K562 (cell line): Measurements from ENCODE around the gene TMCC2. TPM values are rescaled to one million over a fixed set of nuclear protein-coding genes. Genes with fewer than 3 reads are reported as not detected.

Experiments
- ATAC-seq: fragments of 200-7000 bp; cut with Tn5 transposase; 3 replicates; pipeline ENCODE4 v1.9.1; 2020; ENCODE audit warnings: moderate library complexity
- BruUV-seq: library from RNA; stranded (reverse); fragments of 400-500 nt; replicated peaks from 2 replicates; lab custom pipeline; 2021; lab: Mats Ljungman, UMichigan
- CTCF ChIA-PET: fragments of 300-600 bp; formaldehyde crosslinking; extraction: SDS; loops from one replicate; lab custom pipeline; 2021; ENCODE audit warnings: low intra/inter-chr PET ratio; lab: Yijun Ruan, JAX
- POLR2A ChIA-PET: fragments of 300-600, 350-650 bp; sonication (Branson Sonifier 250); formaldehyde crosslinking; extraction: SDS; loops from one replicate; lab custom pipeline; 2021; ENCODE audit warnings: antibody characterized with exemption, inconsistent platforms; lab: Yijun Ruan, JAX
- DNase-seq, 4 experiments: peaks; one replicate each; pipeline versions ENCODE4 v3.0.0 to v3.0.0-alpha.2; 2011 to 2018; ENCODE audit warnings: low spot score in 3 of 4, mixed read lengths in 3 of 4; ENCODE audit errors: extremely low read depth in 1 of 4
- FAIRE-seq: peaks from 2 replicates; lab custom pipeline; 2011; peaks lifted over from hg19 to GRCh38; lab: Jason Lieb, UNC
- H2AFZ ChIP-seq: 2 replicates; pipeline ENCODE4 v1.6.0; 2011; ENCODE audit warnings: low read depth, low read length, control low read depth, inconsistent platforms
- H3K27ac ChIP-seq: fragments of 200-600 bp; 3 replicates; pipeline ENCODE4 v1.8.0; 2011; ENCODE audit warnings: low read depth, mild to moderate bottlenecking, control low read depth, inconsistent platforms, low read length, moderate library complexity, mixed read lengths; ENCODE audit errors: extremely low read depth
- H3K27me3 ChIP-seq, 2 experiments: fragments of 300-600 bp in 1 of 2; 2 replicates in 1 of 2; 3 replicates in 1 of 2; pipeline versions ENCODE4 v1.6.0 to v1.8.0; 2011; ENCODE audit warnings: inconsistent platforms in 2 of 2, low read length in 2 of 2, mild to moderate bottlenecking in 1 of 2, mixed read lengths in 1 of 2, moderate library complexity in 1 of 2; ENCODE audit not compliant: control insufficient read depth in 2 of 2, insufficient read depth in 2 of 2
- H3K36me3 ChIP-seq: fragments of 300-600 bp; 3 replicates; pipeline ENCODE4 v1.8.0; 2011; ENCODE audit warnings: mild to moderate bottlenecking, low read length, inconsistent platforms; ENCODE audit not compliant: control insufficient read depth, insufficient read depth
- H3K4me1 ChIP-seq, 2 experiments: fragments of 200-600 bp in 1 of 2; replicated peaks in 1 of 2; 2 replicates in 1 of 2; 3 replicates in 1 of 2; pipeline versions ENCODE4 v1.5.1 to v1.8.0; 2011; ENCODE audit warnings: inconsistent platforms in 2 of 2, low read length in 2 of 2, mild to moderate bottlenecking in 1 of 2, mixed read lengths in 1 of 2, moderate library complexity in 1 of 2; ENCODE audit not compliant: control insufficient read depth in 2 of 2, insufficient read depth in 2 of 2
- H3K4me2 ChIP-seq: 2 replicates; pipeline ENCODE4 v1.6.1; 2011; ENCODE audit warnings: low read length, control low read depth, inconsistent platforms, mixed read lengths; ENCODE audit not compliant: insufficient read depth
- H3K4me3 ChIP-seq: fragments of 200-600 bp; sonication (generic), shearing (Covaris generic); 2 replicates; pipeline ENCODE4 v1.5.1; 2016; ENCODE audit warnings: control low read depth, inconsistent platforms
- H3K79me2 ChIP-seq: fragments of 200-600 bp; 3 replicates; pipeline ENCODE4 v1.8.0; 2011; ENCODE audit warnings: low read length, inconsistent platforms; ENCODE audit not compliant: control insufficient read depth, insufficient read depth
- H3K9ac ChIP-seq, 2 experiments: 2 replicates each; pipeline versions ENCODE4 v1.6.0 to v1.6.1; 2011; ENCODE audit warnings: low read depth in 2 of 2, low read length in 2 of 2, control low read depth in 1 of 2, inconsistent platforms in 1 of 2, mild to moderate bottlenecking in 1 of 2, mixed read lengths in 1 of 2; ENCODE audit not compliant: insufficient read depth in 1 of 2
- H3K9me1 ChIP-seq: one replicate; pipeline ENCODE4 v1.6.0; 2011; ENCODE audit warnings: inconsistent platforms, mild to moderate bottlenecking, low read length, moderate library complexity; ENCODE audit not compliant: control insufficient read depth, insufficient read depth
- H3K9me3 ChIP-seq: replicated peaks from 2 replicates; pipeline ENCODE4 v1.5.1; 2011; ENCODE audit warnings: low read depth, low read length, inconsistent platforms; ENCODE audit not compliant: control insufficient read depth, insufficient read depth
- H4K20me1 ChIP-seq: replicated peaks from 2 replicates; pipeline ENCODE4 v1.6.1; 2011; ENCODE audit warnings: low read length, inconsistent platforms, mixed read lengths; ENCODE audit not compliant: control insufficient read depth, insufficient read depth
- CCNT2 ChIP-seq: IDR thresholded peaks from 2 replicates; pipeline ENCODE4 v1.6.1; 2011; ENCODE audit warnings: borderline replicate concordance, low read depth, mild to moderate bottlenecking, moderate library complexity, mixed read lengths, low read length; ENCODE audit not compliant: insufficient read length; ENCODE audit errors: extremely low read depth
- CHCHD3 ChIP-seq: fragments of 250-450 bp; sonication (Bioruptor Pico); IDR thresholded peaks from 2 replicates; pipeline ENCODE4 v2.1.2; 2022; ENCODE audit warnings: mild to moderate bottlenecking
- CTBP1 ChIP-seq: fragments of 450-650 bp; IDR thresholded peaks from 2 replicates; pipeline ENCODE4 v1.6.1; 2016; ENCODE audit warnings: borderline replicate concordance
- SPI1 ChIP-seq: IDR thresholded peaks from 2 replicates; pipeline ENCODE4 v1.6.1; 2011; ENCODE audit warnings: low read depth, low read length, control low read depth, borderline replicate concordance
- whole genome bisulfite sequencing: fragments of 100-300 bp; shearing (Covaris generic); methylation state at CpG from one replicate; pipeline ENCODE4 v1.1.6; 2016; ENCODE audit warnings: low coverage, mixed read lengths; ENCODE audit not compliant: insufficient coverage; ENCODE audit errors: missing lambda C conversion rate; 5-methylcytosine and 5-hydroxymethylcytosine counted together
- in situ Hi-C: fragments of 300-500 bp; cut with MboI; formaldehyde crosslinking; loops from 4 replicates; pipeline ENCODE4 v1.15.0; 2018; ENCODE audit warnings: inconsistent platforms, mixed read lengths
- intact Hi-C: fragments of 100-400 bp; cut with micrococcal nuclease; formaldehyde crosslinking; loops from 2 replicates; pipeline ENCODE4 v1.14.2; 2022
- polyA plus RNA-seq, 8 experiments: library from polyadenylated mRNA; depleted of rRNA in 4 of 8; stranded (reverse) in 5 of 8; unstranded in 3 of 8; fragments of >200 nt; fragmentation: Nextera tagmentation in 2 of 8; fragmentation: Illumina TruSeq in 1 of 8; extraction: Ambion mirVana in 2 of 8; extraction: Trizol in 1 of 8; gene quantifications; 2 replicates each; pipeline versions ENCODE4 v1.2.1 to v1.2.3, GENCODE V29; 2011 to 2014; ENCODE audit warnings: inconsistent platforms in 1 of 8, missing spikeins in 1 of 8
- total RNA-seq, 7 experiments: library from RNA; depleted of rRNA in 6 of 7; stranded (reverse); fragments of >200 nt in 6 of 7; fragmentation: Illumina TruSeq in 2 of 7; extraction: Trizol in 2 of 7; gene quantifications; 2 replicates each; pipeline versions ENCODE4 v1.2.1 to v1.2.3, GENCODE V29; 2011 to 2021; ENCODE audit warnings: low replicate concordance in 1 of 7

Gene TMCC2
- total and polyA plus RNA-seq, 9 of the 15 experiments (the other 6 are each of a cell fraction or from before 2014, with no cell fraction given) = 0.06 to 1.8 (median 0.98) TPM

- H3K27me3 ChIP-seq = peaks cover 15 to 51% of the 10 kb centered on the region in 2 experiments; a peak in 4 of 5 replicates
- CTCF ChIA-PET = interaction anchor here (0.5 kb wide), 1 partner anchor 41 kb away, joined by 3 read pairs; no protein-coding TSS in a partner anchor
- in situ Hi-C loops = no loop called here
- TF ChIP-seq SPI1 = peak; percentile 30; the same call in 1 of the 2 replicates
- peak; percentile 32; the same call in 1 of the 2 replicates for TF ChIP-seq CTBP1
- TF ChIP-seq CCNT2 = no peak
- TF ChIP-seq CHCHD3 (CRISPR knock-in tag) = no peak
- no peaks in the 10 kb centered on the region for H3K79me2 ChIP-seq
- no peaks in the 10 kb centered on the region for H3K9me3 ChIP-seq
- 0 out of 4 replicates have a peak overlapping the region, but pooled peaks of 1 of the 2 experiments have one; percentile 23 for H3K9ac ChIP-seq
- FAIRE-seq (no peak), ATAC-seq (no peak; the same call in 2 of the 3 replicates), DNase-seq (no peak)
- no peaks in the 10 kb centered on the region for H3K9me1 ChIP-seq
- no peaks in the 10 kb centered on the region for H3K36me3 ChIP-seq
- H3K4me3 ChIP-seq = no peak overlapping the region
- H4K20me1 ChIP-seq = no peaks in the 10 kb centered on the region
- POLR2A ChIA-PET = interaction anchor here (1.3 kb wide), 1 partner anchor 43 kb away, joined by 4 read pairs; no protein-coding TSS in a partner anchor
- no peak overlapping the region for H3K4me2 ChIP-seq
- intact Hi-C loops = no loop called here
- no TSS peak for BruUV-seq
- H3K4me1 ChIP-seq = peaks cover 0 to 3% of the 10 kb centered on the region in 2 experiments; a peak in 1 of 5 replicates
- H3K27ac ChIP-seq = no peak overlapping the region
- 8% methylated on average over 21 of the region's 21 CpGs for WGBS
- H2AFZ ChIP-seq = no peak overlapping the region
These were observed 86.0 kb downstream of the TMCC2 start for GRCh38 chr1:205313563-205314308.
